OCI-LY1 (cell line): ENCODE measurements around the gene DYSF.

Source experiments
- H2AFZ ChIP-seq: fragments of 200-600 bp; sonication (generic), shearing (Covaris generic); 2 replicates; pipeline ENCODE4 v1.6.0; 2014; ENCODE audit warnings: antibody characterized with exemption, mild to moderate bottlenecking, low read length
- H3F3A ChIP-seq: fragments of 200-600 bp; sonication (generic), shearing (Covaris generic); 2 replicates; pipeline ENCODE4 v1.6.0; 2014; ENCODE audit warnings: mild to moderate bottlenecking, antibody characterized with exemption, low read length, moderate library complexity; ENCODE audit not compliant: insufficient read depth
- H3K27ac ChIP-seq: fragments of 200-600 bp; sonication (generic); 2 replicates; pipeline ENCODE4 v1.5.1; 2014; ENCODE audit warnings: low read length, mixed run types, mild to moderate bottlenecking, low read depth; ENCODE audit not compliant: poor library complexity, severe bottlenecking
- H3K27me3 ChIP-seq: fragments of 200-600 bp; sonication (generic); 2 replicates; pipeline ENCODE4 v1.6.0; 2014; ENCODE audit warnings: antibody characterized with exemption, mild to moderate bottlenecking, low read length, moderate library complexity; ENCODE audit not compliant: insufficient read depth
- H3K36me3 ChIP-seq: fragments of 200-600 bp; sonication (generic); 2 replicates; pipeline ENCODE4 v1.6.1; 2014; ENCODE audit warnings: mild to moderate bottlenecking, antibody characterized with exemption, low read length, moderate library complexity, mixed read lengths; ENCODE audit not compliant: insufficient read depth
- H3K4me1 ChIP-seq: fragments of 200-600 bp; sonication (generic); 2 replicates; pipeline ENCODE4 v1.5.1; 2014; ENCODE audit warnings: mild to moderate bottlenecking, low read length, moderate library complexity; ENCODE audit not compliant: insufficient read depth, severe bottlenecking
- H3K4me2 ChIP-seq: fragments of 200-600 bp; sonication (generic), shearing (Covaris generic); 2 replicates; pipeline ENCODE4 v1.6.1; 2014; ENCODE audit warnings: low read length
- H3K4me3 ChIP-seq: fragments of 200-600 bp; sonication (generic); 2 replicates; pipeline ENCODE4 v1.5.1; 2014; ENCODE audit warnings: low read length, low read depth, mild to moderate bottlenecking, mixed read lengths; ENCODE audit not compliant: poor library complexity, severe bottlenecking
- H3K79me2 ChIP-seq: fragments of 200-600 bp; shearing (Covaris generic); 2 replicates; pipeline ENCODE4 v1.6.1; 2016; ENCODE audit warnings: mixed run types, low read length, mixed read lengths; ENCODE audit not compliant: insufficient read depth
- H3K9ac ChIP-seq: fragments of 200-600 bp; sonication (generic), shearing (Covaris generic); 2 replicates; pipeline ENCODE4 v1.6.1; 2014; ENCODE audit warnings: mild to moderate bottlenecking, low read length, mixed read lengths
- H3K9me2 ChIP-seq: fragments of 200-600 bp; sonication (generic), shearing (Covaris generic); 2 replicates; pipeline ENCODE4 v1.6.1; 2014; ENCODE audit warnings: low read depth, mild to moderate bottlenecking, low read length, mixed read lengths
- H3K9me3 ChIP-seq: fragments of 200-600 bp; shearing (Covaris generic); 2 replicates; pipeline ENCODE4 v1.6.1; 2014; ENCODE audit warnings: low read length, mixed read lengths
- H4K20me1 ChIP-seq: fragments of 200-600 bp; sonication (generic), shearing (Covaris generic); 2 replicates; pipeline ENCODE4 v1.6.0; 2016; ENCODE audit warnings: mild to moderate bottlenecking, low read length; ENCODE audit not compliant: insufficient read depth
- EZH2 ChIP-seq: fragments of 200-600 bp; sonication (generic), shearing (Covaris generic); IDR thresholded peaks from 2 replicates; pipeline ENCODE4 v1.8.0; 2017; ENCODE audit warnings: borderline replicate concordance, mixed run types, mild to moderate bottlenecking, antibody characterized with exemption, low read length, moderate library complexity, mixed read lengths
- TF ChIP-seq, protein P1 (sequence below): fragments of 200-600 bp; sonication (generic), shearing (Covaris generic); IDR thresholded peaks from 2 replicates; pipeline ENCODE4 v1.5.1; 2017; ENCODE audit warnings: mild to moderate bottlenecking, antibody characterized with exemption, low read length, moderate library complexity, mixed read lengths

DYSF gene

GRCh38 chr2:71735676-71736075 is 282.3 kb downstream of the DYSF start:
- Histone ChIP-seq H3K4me3 (no peak overlapping the region), H3K36me3 (no peaks in the 10 kb centered on the region), H3K4me2 (no peak overlapping the region), H3K27me3 (no peaks in the 10 kb centered on the region), H3K4me1 (no peaks in the 10 kb centered on the region), H4K20me1 (no peaks in the 10 kb centered on the region), H3K9me3 (no peaks in the 10 kb centered on the region), H3K9ac (no peak overlapping the region), H3K79me2 (no peaks in the 10 kb centered on the region), H3K27ac (no peak overlapping the region), H3F3A (no peaks in the 10 kb centered on the region), H2AFZ (no peak overlapping the region), H3K9me2 (no peaks in the 10 kb centered on the region)
- TF ChIP-seq EZH2 = no peak
- TF ChIP-seq, protein P1, sequence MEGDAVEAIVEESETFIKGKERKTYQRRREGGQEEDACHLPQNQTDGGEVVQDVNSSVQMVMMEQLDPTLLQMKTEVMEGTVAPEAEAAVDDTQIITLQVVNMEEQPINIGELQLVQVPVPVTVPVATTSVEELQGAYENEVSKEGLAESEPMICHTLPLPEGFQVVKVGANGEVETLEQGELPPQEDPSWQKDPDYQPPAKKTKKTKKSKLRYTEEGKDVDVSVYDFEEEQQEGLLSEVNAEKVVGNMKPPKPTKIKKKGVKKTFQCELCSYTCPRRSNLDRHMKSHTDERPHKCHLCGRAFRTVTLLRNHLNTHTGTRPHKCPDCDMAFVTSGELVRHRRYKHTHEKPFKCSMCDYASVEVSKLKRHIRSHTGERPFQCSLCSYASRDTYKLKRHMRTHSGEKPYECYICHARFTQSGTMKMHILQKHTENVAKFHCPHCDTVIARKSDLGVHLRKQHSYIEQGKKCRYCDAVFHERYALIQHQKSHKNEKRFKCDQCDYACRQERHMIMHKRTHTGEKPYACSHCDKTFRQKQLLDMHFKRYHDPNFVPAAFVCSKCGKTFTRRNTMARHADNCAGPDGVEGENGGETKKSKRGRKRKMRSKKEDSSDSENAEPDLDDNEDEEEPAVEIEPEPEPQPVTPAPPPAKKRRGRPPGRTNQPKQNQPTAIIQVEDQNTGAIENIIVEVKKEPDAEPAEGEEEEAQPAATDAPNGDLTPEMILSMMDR = no peak
